MM.1S (cell line): ENCODE results near the gene PPP3R1.

Source experiments
- DNase-seq: peaks from one replicate; pipeline ENCODE4 v3.0.0-alpha.2; 2015
- H2AFZ ChIP-seq: fragments of 300-600 bp; sonication (generic); 2 replicates; pipeline ENCODE4 v1.6.0; 2016; ENCODE audit warnings: antibody characterized with exemption, low read length
- H3F3A ChIP-seq: fragments of 300-600 bp; sonication (generic); 2 replicates; pipeline ENCODE4 v1.6.1; 2016; ENCODE audit warnings: mild to moderate bottlenecking, antibody characterized with exemption, low read length, moderate library complexity, mixed read lengths; ENCODE audit not compliant: insufficient read depth
- H3K27ac ChIP-seq: fragments of 300-600 bp; sonication (generic); 2 replicates; pipeline ENCODE4 v1.5.1; 2016; ENCODE audit warnings: mild to moderate bottlenecking, low read length
- H3K27me3 ChIP-seq: fragments of 300-600 bp; sonication (generic); replicated peaks from 2 replicates; pipeline ENCODE4 v1.6.0; 2016; ENCODE audit warnings: low read length; ENCODE audit not compliant: insufficient read depth
- H3K36me3 ChIP-seq: fragments of 300-600 bp; sonication (generic); replicated peaks from 2 replicates; pipeline ENCODE4 v1.6.1; 2016; ENCODE audit warnings: mild to moderate bottlenecking, low read length, mixed read lengths; ENCODE audit not compliant: insufficient read depth
- H3K4me1 ChIP-seq: fragments of 300-600 bp; sonication (generic); 2 replicates; pipeline ENCODE4 v1.6.1; 2016; ENCODE audit warnings: low read length, mixed read lengths
- H3K4me2 ChIP-seq: fragments of 300-600 bp; sonication (generic); 2 replicates; pipeline ENCODE4 v1.6.0; 2016; ENCODE audit warnings: low read depth, low read length
- H3K4me3 ChIP-seq: fragments of 300-600 bp; sonication (generic); 2 replicates; pipeline ENCODE4 v1.5.1; 2016; ENCODE audit warnings: low read length, mixed read lengths
- H3K79me2 ChIP-seq: fragments of 300-600 bp; sonication (generic); 2 replicates; pipeline ENCODE4 v1.6.1; 2016; ENCODE audit warnings: mixed run types, low read length, mixed read lengths
- H3K9ac ChIP-seq: fragments of 300-600 bp; sonication (generic); 2 replicates; pipeline ENCODE4 v1.6.1; 2016; ENCODE audit warnings: low read length, mixed read lengths
- H3K9me2 ChIP-seq: fragments of 300-600 bp; sonication (generic); replicated peaks from 2 replicates; pipeline ENCODE4 v1.6.1; 2016; ENCODE audit warnings: mild to moderate bottlenecking, low read length, mixed read lengths; ENCODE audit not compliant: insufficient read depth
- H3K9me3 ChIP-seq: fragments of 300-600 bp; sonication (generic); replicated peaks from 2 replicates; pipeline ENCODE4 v1.6.1; 2016; ENCODE audit warnings: mild to moderate bottlenecking, low read length, mixed read lengths; ENCODE audit not compliant: insufficient read depth
- H4K20me1 ChIP-seq: fragments of 300-600 bp; sonication (generic); 2 replicates; pipeline ENCODE4 v1.6.1; 2016; ENCODE audit warnings: mild to moderate bottlenecking, low read length, moderate library complexity, mixed read lengths; ENCODE audit not compliant: insufficient read depth
- EZH2 ChIP-seq: fragments of 300-600 bp; sonication (generic); optimal IDR thresholded peaks from 2 replicates; pipeline ENCODE3; 2017; ENCODE audit warnings: low read depth, mild to moderate bottlenecking, antibody characterized with exemption, low read length, mixed read lengths
- EZH2phosphoT487 ChIP-seq: fragments of 300-600 bp; sonication (generic); IDR thresholded peaks from 2 replicates; pipeline ENCODE4 v1.6.1; 2018; ENCODE audit warnings: antibody characterized with exemption, low read length
- TF ChIP-seq, protein P1 (sequence below): fragments of 300-600 bp; sonication (generic); IDR thresholded peaks from 2 replicates; pipeline ENCODE4 v1.5.1; 2016; ENCODE audit warnings: antibody characterized with exemption, low read length, mixed read lengths

Gene PPP3R1

DNA sequence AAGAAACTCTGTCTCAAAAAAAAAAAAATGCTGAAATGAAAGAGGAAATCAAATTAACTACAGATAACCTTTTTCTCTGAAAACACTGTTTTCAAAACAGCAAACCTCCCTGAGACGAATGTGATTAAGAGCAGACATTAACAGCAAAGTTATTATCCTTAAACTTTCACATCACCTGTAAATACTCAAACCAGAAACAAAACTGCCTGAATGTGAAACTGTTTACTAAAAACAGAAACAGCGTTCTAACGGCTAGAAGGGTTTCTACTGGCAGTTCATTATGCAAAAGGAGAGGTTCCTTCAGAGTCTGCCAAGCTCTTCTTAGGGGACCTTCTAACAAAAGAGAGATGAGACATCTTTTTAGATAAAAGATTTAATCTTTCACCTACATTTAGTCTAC lies 48.7 kb downstream of the PPP3R1 start:
- Histone ChIP-seq H4K20me1 (peaks cover 4% of the 10 kb centered on the region; the same call in 1 of the 2 replicates), H3K27me3 (no peaks in the 10 kb centered on the region), H2AFZ (no peak overlapping the region), H3K9me3 (no peaks in the 10 kb centered on the region), H3K4me1 (peaks cover 16% of the 10 kb centered on the region), H3K79me2 (peaks cover 87% of the 10 kb centered on the region), H3K27ac (peak overlapping the region; percentile 56; the same call in 1 of the 2 replicates), H3K9ac (no peak overlapping the region; the same call in 1 of the 2 replicates), H3F3A (peaks cover 23% of the 10 kb centered on the region), H3K4me2 (peak overlapping the region; percentile 89), H3K4me3 (peak overlapping the region; percentile 38), H3K9me2 (no peaks in the 10 kb centered on the region), H3K36me3 (no peaks in the 10 kb centered on the region)
- peak; percentile 80 for DNase-seq
- no peak for TF ChIP-seq EZH2phosphoT487

DNA sequence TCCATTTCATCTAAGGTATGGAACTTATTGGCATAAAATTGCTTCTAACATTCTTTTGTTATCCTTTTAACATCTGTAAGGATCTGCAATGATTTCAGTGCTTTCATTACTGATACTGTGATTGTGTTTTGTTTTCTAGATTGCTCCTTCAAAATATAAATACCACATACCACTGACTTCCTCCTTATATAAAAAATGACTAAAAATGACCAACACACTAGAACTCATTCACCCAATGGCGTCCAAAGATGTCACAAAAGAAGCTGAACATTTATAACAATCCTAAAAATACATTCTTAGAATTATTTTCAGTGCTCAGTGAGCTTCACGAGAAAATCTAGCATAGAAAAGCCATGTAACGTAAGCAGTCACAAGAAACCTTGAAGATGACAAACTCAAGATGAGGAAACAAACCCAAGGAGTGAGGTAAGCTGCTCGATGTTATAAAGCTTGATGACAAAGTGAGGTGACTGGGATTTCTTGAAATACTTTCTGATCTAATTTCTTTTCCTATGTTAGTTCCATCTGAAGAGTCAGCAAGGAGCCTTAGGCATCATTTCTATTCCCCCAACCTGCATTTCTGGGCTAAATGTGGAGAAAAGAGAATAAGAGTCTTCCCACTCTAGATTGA lies 52.1 kb downstream of the PPP3R1 start:
- Histone ChIP-seq H3K4me3 (no peak overlapping the region), H3K4me1 (peaks cover 15% of the 10 kb centered on the region), H3K9me2 (no peaks in the 10 kb centered on the region), H3F3A (peaks cover 20% of the 10 kb centered on the region), H3K79me2 (peaks cover 82% of the 10 kb centered on the region), H3K27ac (no peak overlapping the region), H3K4me2 (no peak overlapping the region), H3K9ac (no peak overlapping the region), H3K36me3 (no peaks in the 10 kb centered on the region), H3K9me3 (no peaks in the 10 kb centered on the region), H3K27me3 (no peaks in the 10 kb centered on the region), H2AFZ (no peak overlapping the region), H4K20me1 (peaks cover 4% of the 10 kb centered on the region; the same call in 1 of the 2 replicates)
- TF ChIP-seq, protein P1, sequence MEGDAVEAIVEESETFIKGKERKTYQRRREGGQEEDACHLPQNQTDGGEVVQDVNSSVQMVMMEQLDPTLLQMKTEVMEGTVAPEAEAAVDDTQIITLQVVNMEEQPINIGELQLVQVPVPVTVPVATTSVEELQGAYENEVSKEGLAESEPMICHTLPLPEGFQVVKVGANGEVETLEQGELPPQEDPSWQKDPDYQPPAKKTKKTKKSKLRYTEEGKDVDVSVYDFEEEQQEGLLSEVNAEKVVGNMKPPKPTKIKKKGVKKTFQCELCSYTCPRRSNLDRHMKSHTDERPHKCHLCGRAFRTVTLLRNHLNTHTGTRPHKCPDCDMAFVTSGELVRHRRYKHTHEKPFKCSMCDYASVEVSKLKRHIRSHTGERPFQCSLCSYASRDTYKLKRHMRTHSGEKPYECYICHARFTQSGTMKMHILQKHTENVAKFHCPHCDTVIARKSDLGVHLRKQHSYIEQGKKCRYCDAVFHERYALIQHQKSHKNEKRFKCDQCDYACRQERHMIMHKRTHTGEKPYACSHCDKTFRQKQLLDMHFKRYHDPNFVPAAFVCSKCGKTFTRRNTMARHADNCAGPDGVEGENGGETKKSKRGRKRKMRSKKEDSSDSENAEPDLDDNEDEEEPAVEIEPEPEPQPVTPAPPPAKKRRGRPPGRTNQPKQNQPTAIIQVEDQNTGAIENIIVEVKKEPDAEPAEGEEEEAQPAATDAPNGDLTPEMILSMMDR, result no peak
- no peak for TF ChIP-seq EZH2
- TF ChIP-seq EZH2phosphoT487, result no peak
- DNase-seq, result no peak

DNA sequence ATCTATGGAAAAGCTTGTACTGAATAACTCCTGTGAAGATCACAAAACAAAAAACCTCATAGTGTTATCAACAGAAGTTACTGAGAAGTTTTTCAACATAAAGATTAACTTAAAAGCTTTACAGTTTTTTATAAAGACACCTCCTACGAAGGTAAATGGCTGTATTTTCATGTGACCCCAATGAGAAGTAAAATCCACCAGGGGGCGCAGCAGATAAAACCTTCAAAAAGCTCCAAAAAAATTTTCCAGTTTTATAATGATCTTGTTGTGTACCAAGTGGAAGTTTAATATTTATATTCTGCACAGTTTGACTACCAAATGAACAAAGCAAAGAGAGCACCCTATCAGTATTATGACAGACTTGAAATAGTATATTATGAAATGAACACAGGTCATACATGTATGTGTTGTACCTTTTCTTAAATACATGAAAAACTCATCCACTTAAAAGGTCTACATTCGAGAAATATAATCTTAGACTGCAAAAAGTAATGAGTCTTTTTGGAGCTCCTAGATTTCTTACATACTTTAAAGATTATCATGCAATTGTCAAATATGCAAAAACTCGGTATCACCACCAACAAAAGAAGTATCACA lies 56.1 kb downstream of the PPP3R1 start:
- Histone ChIP-seq H3K4me2 (no peak overlapping the region), H2AFZ (no peak overlapping the region), H3K27me3 (no peaks in the 10 kb centered on the region), H3K9me2 (no peaks in the 10 kb centered on the region), H3K4me3 (no peak overlapping the region), H3K27ac (no peak overlapping the region), H3K4me1 (no peaks in the 10 kb centered on the region), H3F3A (0 out of 2 replicates have a peak, but pooled peaks cover under 1% of the 10 kb centered on the region), H3K36me3 (no peaks in the 10 kb centered on the region), H4K20me1 (peaks cover 4% of the 10 kb centered on the region; the same call in 1 of the 2 replicates), H3K9ac (no peak overlapping the region), H3K9me3 (no peaks in the 10 kb centered on the region), H3K79me2 (peaks cover 91% of the 10 kb centered on the region)
- DNase-seq, result peak; percentile 34
- TF ChIP-seq, protein P1, result peak; percentile 52
- TF ChIP-seq EZH2phosphoT487, result no peak
- TF ChIP-seq EZH2, result no peak

DNA sequence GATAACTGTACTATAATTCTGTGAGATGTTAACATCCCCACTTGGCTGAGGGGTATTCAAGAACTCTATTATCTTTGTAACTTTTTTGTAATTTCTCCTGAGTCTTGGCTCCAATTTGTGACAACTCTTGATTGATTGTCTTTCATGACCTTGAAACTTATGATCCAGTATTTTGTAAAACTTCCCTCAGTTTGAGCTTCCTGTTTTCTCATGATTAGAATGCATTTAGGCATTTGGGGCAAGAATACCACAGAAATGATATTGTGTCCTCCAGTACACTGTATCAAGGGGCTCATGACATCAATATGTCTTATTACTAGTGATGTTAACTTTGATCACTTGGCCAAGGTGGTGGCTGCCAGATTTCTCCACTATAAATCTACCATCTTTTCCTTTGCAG lies 57.2 kb downstream of the PPP3R1 start:
- no peak for TF ChIP-seq EZH2
- no peak for TF ChIP-seq EZH2phosphoT487
- TF ChIP-seq, protein P1, result no peak
- Histone ChIP-seq H3K79me2 (peaks cover 89% of the 10 kb centered on the region), H3K4me2 (no peak overlapping the region), H3K4me1 (no peaks in the 10 kb centered on the region), H3K27ac (no peak overlapping the region), H4K20me1 (peaks cover 4% of the 10 kb centered on the region; the same call in 1 of the 2 replicates), H2AFZ (no peak overlapping the region), H3K9ac (no peak overlapping the region), H3K9me2 (no peaks in the 10 kb centered on the region), H3K36me3 (no peaks in the 10 kb centered on the region), H3F3A (0 out of 2 replicates have a peak, but pooled peaks cover 6% of the 10 kb centered on the region), H3K27me3 (no peaks in the 10 kb centered on the region), H3K4me3 (no peak overlapping the region), H3K9me3 (no peaks in the 10 kb centered on the region)
- no peak for DNase-seq
